Chondrocyte (in vitro differentiated cells): ENCODE measurements around the gene TRMT10B. TPM values are rescaled to one million over a fixed set of nuclear protein-coding genes. Genes with fewer than 3 reads are reported as not detected.
"Not testable (repeated sequence)": the region's sequence is repeated elsewhere in the genome, so short reads cannot be mapped to it uniquely, and the experiment has no call there.

Experiments used
- DNase-seq: peaks from one replicate; pipeline ENCODE4 v3.0.0; 2021; ENCODE audit warnings: mixed read lengths, low spot score
- H3K27ac Mint-ChIP-seq: one replicate; pipeline ENCODE4 v1.8.0; 2021; ENCODE audit warnings: mild to moderate bottlenecking, moderate library complexity, mixed read lengths; ENCODE audit not compliant: unreplicated experiment
- H3K27me3 Mint-ChIP-seq: 2 replicates; pipeline ENCODE4 v1.8.0; 2021; ENCODE audit warnings: low read depth, mixed read lengths
- H3K36me3 Mint-ChIP-seq: 2 replicates; pipeline ENCODE4 v1.8.0; 2021; ENCODE audit warnings: low read depth, mixed read lengths
- H3K4me1 Mint-ChIP-seq: 2 replicates; pipeline ENCODE4 v1.8.0; 2021; ENCODE audit warnings: low read depth, mild to moderate bottlenecking, mixed read lengths
- H3K4me3 Mint-ChIP-seq: one replicate; pipeline ENCODE4 v1.8.0; 2021; ENCODE audit warnings: mild to moderate bottlenecking, moderate library complexity, mixed read lengths; ENCODE audit not compliant: unreplicated experiment
- H3K9me3 Mint-ChIP-seq: 2 replicates; pipeline ENCODE4 v1.8.0; 2021; ENCODE audit warnings: low read depth, mixed read lengths
- total RNA-seq: library from RNA; stranded (reverse); gene quantifications from 3 replicates; pipeline ENCODE4 v1.2.1, GENCODE V29; 2021
- TF ChIP-seq, protein P1 (sequence below): fragments of 200-600 bp; sonication (generic); IDR thresholded peaks from 2 replicates; pipeline ENCODE4 v1.5.0; 2021; ENCODE audit warnings: antibody characterized with exemption, mild to moderate bottlenecking, moderate library complexity

The TRMT10B gene
- total RNA-seq, 1 donor from 2014 or later = 5.7 TPM

DNA sequence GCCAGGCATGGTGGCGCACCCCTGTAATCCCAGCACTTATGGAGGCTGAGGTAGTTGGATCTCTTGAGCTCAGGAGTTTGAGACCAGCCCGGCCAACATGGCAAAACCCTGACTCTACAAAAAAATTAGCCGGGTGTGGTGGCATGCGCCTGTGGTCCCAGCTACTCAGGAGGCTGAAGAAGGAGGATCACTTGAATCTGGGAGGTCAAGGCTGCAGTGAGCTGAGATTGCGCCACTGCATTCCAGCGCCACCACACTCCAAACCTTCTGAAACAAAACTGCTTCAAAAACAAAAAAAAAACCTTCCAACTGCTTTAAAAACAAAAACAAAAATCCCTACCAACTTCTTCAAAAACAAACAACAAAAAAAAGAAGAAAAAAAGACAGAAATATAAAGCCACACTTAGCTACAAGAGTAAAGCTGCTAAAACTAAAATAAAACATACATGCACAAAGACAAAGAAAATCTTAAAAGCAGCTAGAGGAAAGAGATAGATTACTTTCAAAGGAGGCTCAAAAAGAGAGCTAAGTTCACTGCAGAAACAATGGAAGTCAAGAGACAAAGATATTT is 58.4 kb downstream of the TRMT10B start:
- Mint-ChIP-seq H3K27me3 (no peaks in the 10 kb centered on the region), H3K9me3 (peaks cover 4% of the 10 kb centered on the region), H3K4me3 (no peak overlapping the region), H3K36me3 (peaks cover 7% of the 10 kb centered on the region), H3K4me1 (peaks cover 8% of the 10 kb centered on the region), H3K27ac (peak overlapping the region; percentile 29)
- DNase-seq = no peak
- TF ChIP-seq, protein P1, sequence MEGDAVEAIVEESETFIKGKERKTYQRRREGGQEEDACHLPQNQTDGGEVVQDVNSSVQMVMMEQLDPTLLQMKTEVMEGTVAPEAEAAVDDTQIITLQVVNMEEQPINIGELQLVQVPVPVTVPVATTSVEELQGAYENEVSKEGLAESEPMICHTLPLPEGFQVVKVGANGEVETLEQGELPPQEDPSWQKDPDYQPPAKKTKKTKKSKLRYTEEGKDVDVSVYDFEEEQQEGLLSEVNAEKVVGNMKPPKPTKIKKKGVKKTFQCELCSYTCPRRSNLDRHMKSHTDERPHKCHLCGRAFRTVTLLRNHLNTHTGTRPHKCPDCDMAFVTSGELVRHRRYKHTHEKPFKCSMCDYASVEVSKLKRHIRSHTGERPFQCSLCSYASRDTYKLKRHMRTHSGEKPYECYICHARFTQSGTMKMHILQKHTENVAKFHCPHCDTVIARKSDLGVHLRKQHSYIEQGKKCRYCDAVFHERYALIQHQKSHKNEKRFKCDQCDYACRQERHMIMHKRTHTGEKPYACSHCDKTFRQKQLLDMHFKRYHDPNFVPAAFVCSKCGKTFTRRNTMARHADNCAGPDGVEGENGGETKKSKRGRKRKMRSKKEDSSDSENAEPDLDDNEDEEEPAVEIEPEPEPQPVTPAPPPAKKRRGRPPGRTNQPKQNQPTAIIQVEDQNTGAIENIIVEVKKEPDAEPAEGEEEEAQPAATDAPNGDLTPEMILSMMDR = no peak

DNA sequence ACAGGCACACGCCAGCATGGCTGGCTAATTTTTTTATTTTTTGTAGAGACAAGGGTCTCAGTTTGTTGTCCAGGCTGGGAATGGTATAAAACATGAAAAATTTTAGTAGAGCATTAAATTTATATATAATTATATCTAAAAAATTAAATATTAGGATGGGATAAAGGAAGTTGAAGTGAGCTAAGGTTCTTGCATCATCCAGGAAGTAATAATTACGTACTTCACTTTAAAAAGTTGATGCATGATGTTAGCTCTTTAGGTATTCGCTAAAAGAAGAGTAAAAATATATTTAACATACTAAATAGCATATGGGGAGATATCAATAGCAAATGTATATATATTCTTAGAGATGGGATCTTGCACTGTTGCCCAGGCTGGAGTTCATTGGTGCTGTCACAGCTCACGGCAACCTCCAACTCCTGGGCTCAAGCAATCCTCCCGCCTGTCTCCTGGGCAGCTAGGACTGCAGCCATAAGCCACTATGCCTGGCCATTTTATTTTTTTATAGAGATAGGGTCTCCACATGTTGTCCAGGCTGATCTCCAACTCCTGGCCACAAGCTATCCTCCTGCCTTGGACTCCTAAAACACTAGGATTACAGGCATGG is 59.3 kb downstream of the TRMT10B start:
- Mint-ChIP-seq H3K4me3 (no peak overlapping the region), H3K27me3 (no peaks in the 10 kb centered on the region), H3K4me1 (peaks cover 8% of the 10 kb centered on the region), H3K9me3 (peaks cover 4% of the 10 kb centered on the region), H3K27ac (peak overlapping the region; percentile 53), H3K36me3 (peaks cover 7% of the 10 kb centered on the region)
- no peak for DNase-seq
- TF ChIP-seq, protein P1 = no peak

DNA sequence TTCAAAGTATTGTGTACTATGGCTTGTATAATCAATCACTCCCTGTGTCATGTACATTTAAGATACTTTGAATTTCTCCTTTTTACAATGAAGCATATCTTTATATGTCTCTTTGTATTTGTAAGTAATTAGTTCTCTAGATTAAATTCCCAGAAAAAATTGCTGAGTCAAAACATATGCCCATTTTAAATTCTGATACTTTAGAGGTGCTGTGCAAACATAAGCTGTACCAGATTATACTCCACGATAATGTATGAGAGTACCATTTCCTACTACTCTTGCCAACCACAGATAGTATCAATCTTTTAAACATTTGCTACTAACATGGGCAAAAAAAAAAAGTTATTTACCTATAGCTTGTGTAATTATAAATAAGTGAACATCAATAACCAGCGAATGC is 65.2 kb downstream of the TRMT10B start:
- no peak overlapping the region for H3K4me3 Mint-ChIP-seq
- H3K27ac Mint-ChIP-seq = no peak overlapping the region
- no peaks in the 10 kb centered on the region for H3K9me3 Mint-ChIP-seq
- peaks cover 18% of the 10 kb centered on the region for H3K36me3 Mint-ChIP-seq
- no peak for DNase-seq
- no peaks in the 10 kb centered on the region for H3K27me3 Mint-ChIP-seq
- H3K4me1 Mint-ChIP-seq = no peaks in the 10 kb centered on the region
- TF ChIP-seq, protein P1 = no peak

DNA sequence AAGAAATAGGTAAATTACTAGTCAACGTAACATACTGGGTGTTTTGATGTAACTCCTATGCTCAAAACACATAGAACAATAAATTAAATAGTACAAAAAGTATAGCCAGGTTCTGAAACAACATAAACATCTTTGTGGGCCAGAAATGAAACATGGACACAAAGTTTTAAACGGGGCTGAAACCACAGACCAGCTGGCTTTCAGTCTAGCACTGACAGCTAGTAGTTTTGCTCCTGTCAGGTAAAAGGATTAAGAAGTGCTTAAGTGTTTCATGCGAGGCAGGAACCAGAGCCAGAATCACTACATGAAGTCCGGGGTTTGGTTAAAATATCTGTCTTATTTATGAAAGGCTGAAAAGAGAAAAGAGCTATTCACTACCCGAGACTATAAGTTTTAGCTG is 66.5 kb downstream of the TRMT10B start:
- Mint-ChIP-seq H3K4me1 (no peaks in the 10 kb centered on the region), H3K4me3 (no peak overlapping the region), H3K36me3 (peaks cover 21% of the 10 kb centered on the region), H3K27me3 (no peaks in the 10 kb centered on the region), H3K27ac (no peak overlapping the region), H3K9me3 (no peaks in the 10 kb centered on the region)
- DNase-seq = no peak
- TF ChIP-seq, protein P1 = no peak

DNA sequence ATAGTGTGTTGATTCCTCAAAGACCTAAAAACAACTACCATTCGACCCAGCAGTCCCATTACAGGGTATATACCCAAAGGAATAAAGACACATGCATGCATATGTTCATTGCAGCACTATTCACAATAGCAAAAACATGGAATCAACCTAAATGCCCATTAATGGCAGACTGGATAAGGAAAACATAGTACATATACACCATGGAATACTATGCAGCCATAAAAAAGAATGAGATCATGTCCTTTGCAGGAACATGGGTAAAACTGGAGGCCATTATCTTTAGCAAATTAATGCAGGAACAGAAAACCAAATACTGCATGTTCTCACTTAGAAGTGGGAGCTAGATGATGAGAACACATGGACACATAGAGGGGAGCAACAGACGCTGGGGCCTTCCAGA is 71.6 kb downstream of the TRMT10B start:
- H3K4me3 Mint-ChIP-seq, H3K27ac Mint-ChIP-seq, DNase-seq, H3K4me1 Mint-ChIP-seq, H3K27me3 Mint-ChIP-seq, H3K9me3 Mint-ChIP-seq: not testable (repeated sequence)
- peaks cover 34% of the 10 kb centered on the region for H3K36me3 Mint-ChIP-seq
